Left hindlimb (tissue), 1 donor: Measurements from ENCODE around the gene ADARB1.

Experiments
- DNase-seq: peaks from one replicate; pipeline ENCODE4 v3.0.0-alpha.2; 2018

ADARB1 gene

DNA sequence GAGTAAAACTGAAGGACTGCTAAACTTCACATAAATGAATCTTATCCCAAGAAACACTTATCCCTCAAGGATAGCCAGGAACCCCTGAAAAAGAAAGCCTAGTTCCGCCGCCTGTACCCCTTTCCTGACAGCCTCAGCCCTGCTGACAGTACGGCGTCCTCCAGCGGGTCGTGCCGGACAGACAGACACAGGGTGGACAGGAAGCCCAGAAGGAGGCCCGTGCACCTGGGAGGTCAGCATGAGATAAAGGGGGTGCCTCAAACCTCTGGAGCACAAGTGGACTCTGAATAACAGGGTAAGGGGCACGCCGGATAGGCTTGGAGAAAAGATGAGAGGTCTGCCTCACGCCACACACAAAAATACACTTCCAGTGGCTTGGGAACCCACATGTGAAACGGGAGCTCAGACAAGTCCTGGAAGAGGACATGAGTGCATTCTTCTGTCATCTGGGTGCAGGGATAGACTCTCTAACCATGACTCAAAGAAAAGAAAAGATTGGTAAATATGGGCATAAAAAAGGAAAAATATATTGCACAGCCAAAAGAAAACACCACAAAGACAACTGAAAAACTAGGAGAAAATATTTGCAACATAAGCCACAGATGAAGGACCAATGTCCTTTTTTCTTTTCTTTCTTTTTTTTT lies 17.3 kb upstream of the ADARB1 start:
- DNase-seq, result no peak

DNA sequence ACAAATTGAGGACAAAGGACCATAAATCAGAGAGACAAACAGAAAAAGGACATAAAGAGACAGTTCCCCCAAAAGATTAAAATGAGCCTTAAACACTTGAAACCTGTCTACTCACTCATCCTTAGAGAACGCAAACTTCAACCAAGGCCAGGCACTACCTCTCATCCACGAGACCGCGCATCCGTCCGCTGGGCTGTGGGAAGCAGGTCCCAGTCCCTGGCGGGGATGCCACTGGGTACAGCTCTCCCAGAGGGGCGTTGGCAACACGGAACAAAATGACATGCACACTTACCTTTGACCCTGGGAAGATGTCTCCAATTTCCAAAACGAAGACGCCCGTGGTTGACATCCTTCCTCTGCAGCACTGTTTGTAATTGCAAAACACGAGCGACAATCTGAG lies 16.5 kb upstream of the ADARB1 start:
- DNase-seq, result no peak

DNA sequence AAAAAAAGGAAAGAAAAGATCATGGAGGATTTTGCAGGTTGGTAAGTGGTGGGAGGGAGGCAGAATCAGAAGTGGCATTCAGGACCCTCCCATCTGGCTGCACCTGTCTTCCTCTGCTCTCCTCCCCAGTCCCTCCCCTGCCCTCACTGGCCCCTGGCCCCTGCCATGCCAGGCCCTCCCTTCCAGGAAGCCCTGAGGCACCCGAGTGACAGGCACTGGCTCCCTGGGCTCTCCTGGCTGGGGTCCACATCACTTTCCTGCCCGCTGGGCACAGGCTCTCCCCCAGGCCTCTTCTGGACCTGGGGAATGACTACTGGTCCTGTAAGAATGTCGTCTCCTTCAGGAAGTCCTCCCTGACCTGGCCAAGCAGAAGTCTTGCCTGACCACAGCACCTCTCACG lies 15.3 kb upstream of the ADARB1 start:
- DNase-seq, result no peak

DNA sequence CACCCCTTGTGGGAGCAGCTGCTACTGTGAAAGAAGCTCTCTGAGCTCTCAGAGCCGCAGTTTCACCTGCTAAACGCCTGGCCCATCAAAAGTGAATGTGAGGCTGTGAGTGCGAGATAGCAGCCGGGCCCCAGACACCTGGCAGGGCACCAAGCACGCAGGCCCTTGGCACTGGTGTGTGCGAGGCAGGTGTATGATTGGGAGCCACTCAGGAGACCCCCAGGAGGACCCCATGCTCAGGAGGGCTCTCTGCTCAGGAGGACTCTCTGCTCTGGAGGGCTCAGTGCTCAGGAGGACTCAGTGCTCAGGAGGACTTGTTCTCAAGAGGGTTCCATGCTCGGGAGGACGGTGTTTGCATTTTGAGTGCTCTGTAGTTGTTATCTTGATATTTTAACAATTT lies 14.3 kb upstream of the ADARB1 start:
- DNase-seq, result no peak

DNA sequence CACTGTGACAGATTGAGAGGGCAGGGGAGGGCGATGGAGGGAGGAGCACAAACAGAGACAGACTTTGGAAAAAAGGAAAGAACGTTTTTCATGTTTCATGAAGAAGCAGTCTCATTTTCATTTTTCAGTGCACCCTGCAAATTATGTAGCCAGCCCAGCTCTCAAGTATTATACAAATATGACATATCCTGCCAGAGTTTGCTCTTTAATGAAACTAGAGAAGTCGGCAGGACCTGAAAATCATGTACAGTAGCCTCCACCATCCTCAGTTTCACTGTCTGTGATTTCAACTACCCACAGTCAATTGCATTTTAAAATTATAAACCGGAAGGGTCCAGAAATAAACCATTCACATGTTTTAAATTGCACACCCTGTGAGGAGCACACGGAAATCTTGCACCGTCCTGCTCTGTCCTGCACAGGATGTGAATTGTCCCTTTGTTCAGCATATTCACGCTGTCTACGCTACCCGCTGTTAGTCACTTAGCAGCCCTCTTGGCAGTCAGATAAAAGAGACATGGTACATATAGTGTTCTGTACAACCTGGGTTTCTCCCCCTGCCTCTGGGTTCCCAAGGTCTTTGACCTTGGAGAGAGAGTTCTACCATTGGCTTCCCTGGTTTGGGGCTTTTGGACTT lies 13.6 kb upstream of the ADARB1 start:
- no peak for DNase-seq

DNA sequence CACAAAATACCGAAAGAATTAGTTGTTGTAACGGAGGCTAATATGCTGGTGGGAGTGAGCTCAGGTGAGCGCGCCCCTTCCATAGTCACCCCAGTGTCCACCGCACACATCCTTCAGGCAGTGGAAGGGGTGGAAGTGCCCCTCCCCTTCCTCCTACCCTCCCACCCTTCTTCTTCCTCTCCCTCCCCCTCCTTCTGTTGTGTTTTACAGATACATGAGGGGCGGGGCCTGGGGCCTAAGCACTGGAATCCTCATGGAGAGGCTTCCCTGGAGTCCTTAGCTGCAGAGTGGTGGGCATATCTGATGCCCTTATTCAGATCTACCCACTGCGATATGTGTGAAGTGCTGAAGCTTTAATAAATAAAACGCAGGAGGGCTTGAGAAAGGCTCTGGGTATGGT lies 10.3 kb upstream of the ADARB1 start:
- DNase-seq, result no peak

GRCh38 chr21:45064618-45065399 lies 9.6 kb upstream of the ADARB1 start:
- DNase-seq, result no peak

- DNase-seq, result no peak
Measured at GRCh38 chr21:45067462-45068285, 6.7 kb upstream of the ADARB1 start.

DNA sequence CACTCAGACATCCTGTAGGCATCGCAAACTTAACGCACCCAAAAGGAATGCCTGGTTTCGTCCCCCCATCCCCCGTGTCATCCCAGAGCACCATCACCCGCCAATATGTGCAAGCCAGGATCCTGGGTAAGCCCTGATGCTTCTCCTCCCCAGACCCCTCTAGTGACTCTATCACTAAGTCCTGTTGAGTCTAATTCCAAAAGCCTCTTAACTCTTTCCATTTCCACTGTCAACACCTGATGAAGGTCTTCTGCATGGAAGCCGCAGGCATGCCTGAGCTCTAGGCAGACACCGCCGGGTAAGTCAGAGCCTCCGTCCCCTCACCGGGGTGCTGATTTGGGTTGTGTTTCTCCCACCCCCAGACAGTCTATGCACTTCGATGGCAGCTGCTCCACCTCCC lies 5.3 kb upstream of the ADARB1 start:
- no peak for DNase-seq

DNA sequence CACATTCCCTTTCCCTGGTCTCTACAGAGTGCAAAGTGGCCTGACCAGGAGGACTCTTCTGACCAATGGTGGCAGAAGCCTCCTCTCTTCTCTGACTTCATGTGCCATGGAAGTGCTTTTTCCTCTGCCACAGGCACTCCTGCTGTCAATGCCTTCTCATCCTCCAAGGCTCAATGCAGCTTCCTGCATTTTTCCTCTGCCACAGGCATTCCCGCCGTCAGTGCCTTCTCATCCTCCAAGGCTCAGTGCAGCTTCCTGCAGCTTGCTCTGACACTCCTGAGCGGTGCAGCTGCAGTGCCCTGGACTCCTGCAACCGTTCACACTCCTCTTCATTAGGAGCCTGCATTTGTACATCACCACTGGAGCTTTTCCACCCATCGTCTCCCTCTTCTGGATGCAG lies 4.7 kb upstream of the ADARB1 start:
- no peak for DNase-seq

- DNase-seq, result no peak
Measured at GRCh38 chr21:45071078-45071873, 3.1 kb upstream of the ADARB1 start.

- no peak for DNase-seq
Measured at GRCh38 chr21:45071874-45072737, 2.3 kb upstream of the ADARB1 start.

- DNase-seq, result no peak
Measured at GRCh38 chr21:45072738-45073300, 1.6 kb upstream of the ADARB1 start.

- no peak for DNase-seq
Measured at GRCh38 chr21:45073301-45074047, 906 bp upstream of the ADARB1 start.

GRCh38 chr21:45074818-45075595 lies 627 bp downstream of the ADARB1 start:
- DNase-seq, result no peak

GRCh38 chr21:45075596-45076244 lies 1.3 kb downstream of the ADARB1 start:
- DNase-seq, result no peak

DNA sequence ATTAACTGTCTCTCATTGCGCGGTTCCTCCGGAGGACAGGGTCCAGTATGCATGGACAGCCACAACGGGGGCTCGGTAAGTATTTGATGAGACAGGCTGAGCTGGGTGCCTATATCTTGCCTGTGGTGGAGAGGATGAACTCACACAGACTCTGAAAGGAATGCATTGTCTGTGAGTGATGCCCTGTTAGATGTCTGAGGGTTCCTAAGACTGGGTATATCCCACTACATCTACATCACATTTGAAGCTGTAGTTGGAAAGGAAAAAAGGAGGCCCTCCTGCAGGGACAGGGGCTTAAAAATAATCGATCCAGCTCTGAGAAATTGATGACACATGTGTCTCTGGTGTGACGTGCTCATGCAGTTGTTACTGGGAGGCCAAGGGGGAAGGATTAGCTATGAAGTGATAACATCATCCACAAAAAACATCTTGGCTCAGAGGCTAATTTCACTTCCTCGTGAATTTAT lies 1.9 kb downstream of the ADARB1 start:
- DNase-seq, result no peak

DNA sequence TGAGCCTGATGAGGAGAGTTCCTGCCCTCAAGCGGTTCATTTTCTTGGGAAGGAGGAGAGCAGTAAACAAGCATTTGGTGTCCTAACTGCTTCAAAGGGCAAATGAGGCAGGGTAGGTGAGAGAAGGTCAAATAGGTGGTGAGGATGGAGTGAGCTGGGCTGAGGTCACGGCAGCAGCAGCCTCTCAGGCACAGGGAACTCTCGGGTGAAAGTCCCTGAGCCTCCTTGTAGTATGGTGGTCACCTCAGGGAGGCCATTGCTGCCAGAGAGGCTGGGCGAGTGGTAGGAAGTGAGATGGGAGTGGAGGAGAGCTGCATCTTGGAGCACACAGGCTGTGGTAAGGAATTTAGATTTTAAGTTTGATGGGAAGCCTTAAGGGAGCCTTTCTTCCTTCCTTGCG lies 4.0 kb downstream of the ADARB1 start:
- DNase-seq, result no peak

DNA sequence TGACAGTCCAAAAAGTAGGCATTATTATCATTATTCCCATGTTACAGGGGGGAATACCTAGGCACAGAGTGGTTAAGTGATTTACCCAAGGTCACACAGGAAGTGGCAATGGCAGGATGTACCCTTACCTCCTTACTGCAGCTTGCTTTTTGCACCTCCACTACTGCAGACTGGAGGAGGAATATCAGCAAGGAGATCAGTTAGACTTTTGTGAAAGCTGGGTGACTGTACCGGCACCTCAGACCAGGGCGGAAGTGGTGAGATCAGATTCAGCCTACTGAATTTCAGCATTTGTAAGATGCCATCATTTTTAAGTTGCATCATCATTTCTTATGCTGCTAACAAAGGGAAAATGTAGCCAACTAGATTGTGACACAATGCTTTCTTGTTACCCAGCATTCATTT lies 4.5 kb downstream of the ADARB1 start:
- DNase-seq, result no peak
